Right ventricle myocardium inferior (tissue), 1 donor: ENCODE results near the gene SOHLH2. TPM values are rescaled to one million over a fixed set of nuclear protein-coding genes. Genes with fewer than 3 reads are reported as not detected.

ENCODE experiments used
- ATAC-seq: fragments of 200-7000 bp; cut with Tn5 transposase; one replicate; pipeline ENCODE4 v1.9.1; 2020; ENCODE audit warnings: mild to moderate bottlenecking, moderate library complexity
- DNase-seq: peaks from one replicate; pipeline ENCODE4 v3.0.0; 2021; ENCODE audit errors: missing footprints
- intact Hi-C: fragments of 100-400 bp; cut with DNase I; formaldehyde crosslinking; loops from one replicate; pipeline ENCODE4 v1.11.0; 2022
- total RNA-seq: library from RNA; stranded (reverse); fragmentation: NEBNext Ultra II Directional; extraction: Animal tissue kit (Norgen Biotek cat#: 25700); gene quantifications from one replicate; pipeline ENCODE4 v1.2.1, GENCODE V29; 2021
- donor health status: DM: no; HTN: yes; CAD: no; lungs with severe emphysema.

SOHLH2 gene
- total RNA-seq, 1 donor from 2014 or later = not detected

GRCh38 chr13:36142735-36143134 lies 71.6 kb downstream of the SOHLH2 start:
- intact Hi-C loops = no loop called here

GRCh38 chr13:36135876-36136275 lies 78.5 kb downstream of the SOHLH2 start:
- DNase-seq (no peak), ATAC-seq (no peak)
- intact Hi-C loops = loop anchor here (10.0 kb wide), 1 partner anchor 139 kb away; no protein-coding TSS in a partner anchor

More at GRCh38 chr13:36142735-36143134, 71.6 kb downstream of the SOHLH2 start:
- no peak for ATAC-seq
- DNase-seq = no peak

DNA sequence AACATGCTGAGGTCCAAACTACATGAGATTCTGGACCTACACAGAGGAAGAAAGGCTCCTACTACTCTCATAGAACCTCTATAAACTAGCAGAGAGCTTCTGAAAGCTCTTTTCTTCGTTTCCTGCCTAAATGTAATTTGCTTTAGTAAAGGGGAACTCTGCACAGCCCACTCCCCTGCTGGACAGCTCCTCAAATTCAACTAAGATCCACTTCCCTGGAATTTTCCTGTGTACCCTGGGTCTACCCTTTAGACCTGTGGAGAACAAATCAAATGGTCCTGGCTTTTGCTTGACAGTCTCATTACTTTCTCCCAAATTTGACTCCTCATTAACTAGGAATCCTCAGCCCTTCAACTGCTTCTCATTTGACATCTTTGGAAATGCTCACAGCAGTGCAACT lies 79.7 kb downstream of the SOHLH2 start:
- intact Hi-C loops = loop anchor here (5.0 to 10.0 kb wide), 2 partner anchors 140 to 152 kb away; no protein-coding TSS in a partner anchor
- ATAC-seq (no peak), DNase-seq (no peak)

GRCh38 chr13:36133950-36134626 lies 80.3 kb downstream of the SOHLH2 start:
- ATAC-seq = no peak
- intact Hi-C loops = loop anchor here (5.0 to 10.0 kb wide), 2 partner anchors 141 to 152 kb away; no protein-coding TSS in a partner anchor
- no peak for DNase-seq

DNA sequence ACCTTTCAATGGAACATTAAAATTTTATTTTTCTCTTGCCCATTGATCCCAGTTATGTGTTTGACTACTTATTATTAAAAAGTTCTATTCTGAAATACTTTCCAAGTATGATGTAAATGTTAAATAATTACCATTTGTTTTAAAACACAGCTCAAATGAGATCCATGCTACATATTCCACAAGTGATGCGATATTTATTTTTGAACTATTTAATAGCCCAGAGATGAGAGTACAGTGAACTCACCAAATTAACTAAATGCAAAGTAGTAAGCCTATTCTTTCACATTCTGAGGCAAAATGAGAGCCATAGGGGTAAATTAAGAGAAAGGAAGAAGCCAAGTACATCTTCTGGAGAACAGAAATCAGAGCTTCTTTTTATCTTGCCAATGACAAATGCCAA lies 82.0 kb downstream of the SOHLH2 start:
- intact Hi-C loops = loop anchor here (5.0 to 10.0 kb wide), 2 partner anchors 142 to 150 kb away; no protein-coding TSS in a partner anchor
- DNase-seq = no peak
- ATAC-seq = no peak

- ATAC-seq (peak; percentile 92), DNase-seq (peak; percentile 80)
- intact Hi-C loops = loop anchor here (2.0 to 10.0 kb wide), 3 partner anchors 61 to 150 kb away; no protein-coding TSS in a partner anchor
These were observed 82.4 kb downstream of the SOHLH2 start for GRCh38 chr13:36131931-36132297.

- intact Hi-C loops = loop anchor here (2.0 to 10.0 kb wide), 3 partner anchors 61 to 149 kb away; no protein-coding TSS in a partner anchor
- DNase-seq = peak; percentile 89
- peak; percentile 89 for ATAC-seq
These were observed 83.0 kb downstream of the SOHLH2 start, which contains the start of gene DCLK1 for GRCh38 chr13:36131222-36131930. DCLK1 (minus strand) TSS chr13:36131382.

DNA sequence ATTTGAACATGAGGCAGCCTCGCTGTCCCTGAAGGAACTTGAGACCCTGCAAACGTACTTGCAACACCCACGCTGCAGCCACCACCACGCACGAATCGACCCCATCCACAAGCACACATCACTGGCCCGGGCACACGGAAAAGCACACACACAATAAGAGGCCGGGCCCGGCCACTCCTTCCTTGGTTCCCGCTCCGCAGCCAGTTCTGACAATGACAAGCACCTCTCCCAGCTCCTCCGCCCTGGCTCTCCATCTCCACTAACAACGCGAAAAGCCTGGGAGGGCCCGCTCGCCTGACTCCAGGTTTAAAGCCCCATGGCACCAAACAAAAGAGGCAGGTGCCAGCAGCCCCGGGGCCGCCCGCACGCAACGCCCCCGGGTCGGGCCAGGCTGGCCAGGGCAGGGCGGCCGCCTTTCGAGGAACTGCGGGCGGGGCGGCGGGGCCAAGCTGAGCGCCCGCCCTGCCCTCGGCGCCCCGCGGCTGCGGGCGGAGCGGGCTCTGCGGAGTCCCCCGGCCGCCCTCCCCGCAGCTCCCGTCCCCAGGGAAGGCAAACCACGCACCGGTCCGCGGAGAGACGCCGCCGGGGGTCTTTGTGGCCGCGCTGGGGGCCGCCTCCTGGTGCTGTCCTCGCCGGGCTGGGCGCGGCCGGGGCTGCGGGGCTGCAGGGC lies 83.7 kb downstream of the SOHLH2 start:
- ATAC-seq (peak; percentile 6), DNase-seq (peak; percentile 60)
- intact Hi-C loops = loop anchor here (2.0 to 10.0 kb wide), 3 partner anchors 60 to 148 kb away; no protein-coding TSS in a partner anchor

GRCh38 chr13:36130193-36130551 lies 84.2 kb downstream of the SOHLH2 start:
- DNase-seq = no peak
- ATAC-seq = no peak
- intact Hi-C loops = loop anchor here (2.0 to 10.0 kb wide), 3 partner anchors 59 to 148 kb away; no protein-coding TSS in a partner anchor

DNA sequence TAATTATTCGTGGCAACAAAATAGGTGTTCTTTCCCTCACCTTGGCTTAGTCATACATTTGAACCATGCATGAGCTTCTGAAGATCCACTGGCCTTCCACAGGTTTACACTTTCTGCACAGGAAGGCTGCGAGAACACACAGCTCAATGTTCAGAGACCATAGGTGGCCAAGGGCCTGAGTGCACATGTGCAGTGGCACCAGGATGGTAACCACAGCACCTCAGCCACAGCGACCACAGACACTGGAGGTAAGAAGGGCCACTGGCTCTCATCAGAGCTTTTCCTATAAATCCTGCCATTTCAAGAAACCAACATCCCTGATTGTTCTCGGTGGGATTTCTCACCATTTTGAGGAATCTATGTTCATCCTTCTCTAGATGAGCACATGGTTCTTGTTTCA lies 84.8 kb downstream of the SOHLH2 start:
- intact Hi-C loops = no loop called here
- DNase-seq = no peak
- ATAC-seq = no peak

GRCh38 chr13:36126491-36126890 lies 87.9 kb downstream of the SOHLH2 start:
- DNase-seq (no peak), ATAC-seq (no peak)
- intact Hi-C loops = no loop called here

DNA sequence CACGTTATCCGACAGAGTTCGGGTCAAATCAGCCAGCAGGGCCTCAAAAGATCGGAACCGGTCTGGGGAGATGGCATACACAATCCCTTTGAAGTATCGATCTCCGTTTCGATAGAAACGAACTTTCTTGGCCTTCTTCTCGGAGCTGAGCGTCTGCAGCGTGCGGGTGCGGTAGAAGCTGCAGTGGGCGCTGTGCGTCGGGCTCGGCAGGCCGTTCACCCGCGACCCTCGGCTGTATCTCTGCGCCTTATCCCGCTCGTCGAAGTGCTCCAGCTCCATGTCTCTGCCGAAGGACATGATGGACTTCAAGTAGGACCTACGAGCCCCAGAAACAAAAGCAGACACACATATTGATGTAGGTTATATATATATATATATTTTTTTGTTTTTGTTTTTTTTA lies 88.5 kb downstream of the SOHLH2 start:
- ATAC-seq (no peak), DNase-seq (peak; percentile 27)
- intact Hi-C loops = no loop called here

DNA sequence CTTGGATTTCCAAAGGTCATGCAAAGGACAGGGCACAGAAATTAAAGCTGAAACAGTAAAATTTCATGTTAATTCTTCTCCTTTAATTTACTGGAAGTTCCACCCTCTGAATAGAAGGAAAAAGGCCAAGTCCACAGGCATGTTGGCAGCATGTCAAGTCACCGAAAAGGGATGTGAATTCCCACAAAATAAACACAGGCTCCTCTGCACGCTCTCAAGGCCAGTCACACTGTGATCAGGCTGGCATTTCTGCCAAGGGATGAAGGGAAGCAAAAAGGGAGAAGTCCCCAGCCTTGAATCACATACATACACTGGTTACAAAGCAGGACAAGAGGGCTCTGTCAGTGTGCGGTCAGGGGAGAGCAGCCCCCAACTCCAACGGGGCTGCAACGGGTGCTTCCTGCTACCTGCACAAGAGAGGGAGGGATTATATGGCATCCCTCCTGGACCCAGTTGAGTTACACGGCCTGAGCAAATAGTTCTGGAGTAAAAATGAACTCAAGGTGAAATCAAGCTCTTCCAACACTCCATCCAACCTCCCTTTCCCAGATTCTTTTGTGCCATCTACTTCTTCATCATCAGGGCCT lies 90.0 kb downstream of the SOHLH2 start:
- peak; percentile 26 for ATAC-seq
- DNase-seq = peak; percentile 69
- intact Hi-C loops = no loop called here

Other genes starting within 250 kb of the SOHLH2 start
- 19.3 TPM for gene DCLK1, start 83.2 kb downstream of the SOHLH2 start, total RNA-seq
- not detected for gene CCDC169, start 83.3 kb upstream of the SOHLH2 start, total RNA-seq
- gene SPART, start 131.8 kb upstream of the SOHLH2 start, total RNA-seq = 41.7 TPM
- gene CCNA1, start 217.9 kb upstream of the SOHLH2 start, total RNA-seq = not detected